ENCODE data around the gene SUSD4.
"Not testable (repeated sequence)": the region's sequence is repeated elsewhere in the genome, so short reads cannot be mapped to it uniquely, and the experiment has no call there.

SUSD4 gene

DNA sequence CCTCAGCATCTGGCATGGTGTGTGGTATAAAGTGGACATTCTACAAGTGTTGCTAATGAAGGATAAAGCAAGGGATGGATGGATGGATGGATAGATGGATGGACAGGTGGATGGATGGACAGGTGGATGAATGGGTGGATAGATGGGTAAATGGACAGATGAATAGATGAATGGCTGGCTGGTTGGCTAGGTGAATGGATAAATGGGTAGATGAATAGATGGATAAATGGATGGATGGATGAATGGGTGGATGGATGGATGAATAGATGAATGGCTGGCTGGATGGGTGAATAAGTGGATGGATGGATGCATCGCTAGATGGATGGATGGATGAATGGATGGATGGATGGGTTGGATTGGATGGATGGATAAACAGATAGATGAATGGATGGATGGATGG, 66.2 kb downstream of the SUSD4 start:
- DNase-seq (ENCODE audit: low spot score): no peak
- TF ChIP-seq, protein P1, sequence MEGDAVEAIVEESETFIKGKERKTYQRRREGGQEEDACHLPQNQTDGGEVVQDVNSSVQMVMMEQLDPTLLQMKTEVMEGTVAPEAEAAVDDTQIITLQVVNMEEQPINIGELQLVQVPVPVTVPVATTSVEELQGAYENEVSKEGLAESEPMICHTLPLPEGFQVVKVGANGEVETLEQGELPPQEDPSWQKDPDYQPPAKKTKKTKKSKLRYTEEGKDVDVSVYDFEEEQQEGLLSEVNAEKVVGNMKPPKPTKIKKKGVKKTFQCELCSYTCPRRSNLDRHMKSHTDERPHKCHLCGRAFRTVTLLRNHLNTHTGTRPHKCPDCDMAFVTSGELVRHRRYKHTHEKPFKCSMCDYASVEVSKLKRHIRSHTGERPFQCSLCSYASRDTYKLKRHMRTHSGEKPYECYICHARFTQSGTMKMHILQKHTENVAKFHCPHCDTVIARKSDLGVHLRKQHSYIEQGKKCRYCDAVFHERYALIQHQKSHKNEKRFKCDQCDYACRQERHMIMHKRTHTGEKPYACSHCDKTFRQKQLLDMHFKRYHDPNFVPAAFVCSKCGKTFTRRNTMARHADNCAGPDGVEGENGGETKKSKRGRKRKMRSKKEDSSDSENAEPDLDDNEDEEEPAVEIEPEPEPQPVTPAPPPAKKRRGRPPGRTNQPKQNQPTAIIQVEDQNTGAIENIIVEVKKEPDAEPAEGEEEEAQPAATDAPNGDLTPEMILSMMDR (IDR thresholded peaks at IDR 0.05; ENCODE audit: extremely low read depth, missing control alignments): no peak

DNA sequence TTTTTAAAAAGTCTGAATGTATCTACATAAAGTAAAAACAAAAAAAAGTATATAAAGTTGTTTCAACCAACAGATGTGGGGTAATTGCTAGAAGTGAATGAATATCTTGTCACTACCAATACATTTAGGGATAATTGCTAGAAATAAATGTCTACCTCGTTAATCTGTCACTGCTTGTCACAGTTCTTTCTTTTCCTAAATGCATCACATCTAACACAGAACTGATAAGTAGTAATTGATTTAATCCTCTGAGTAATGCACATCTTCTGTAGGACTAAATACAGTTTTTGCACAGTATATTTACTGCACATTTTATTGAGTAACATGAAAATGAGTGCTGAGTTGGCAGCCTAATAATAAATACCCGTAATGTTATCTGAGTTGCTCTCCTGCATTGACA, 72.2 kb downstream of the SUSD4 start:
- DNase-seq (ENCODE audit: low spot score): no peak
- TF ChIP-seq, protein P1 (IDR thresholded peaks at IDR 0.05; ENCODE audit: extremely low read depth, missing control alignments): no peak

DNA sequence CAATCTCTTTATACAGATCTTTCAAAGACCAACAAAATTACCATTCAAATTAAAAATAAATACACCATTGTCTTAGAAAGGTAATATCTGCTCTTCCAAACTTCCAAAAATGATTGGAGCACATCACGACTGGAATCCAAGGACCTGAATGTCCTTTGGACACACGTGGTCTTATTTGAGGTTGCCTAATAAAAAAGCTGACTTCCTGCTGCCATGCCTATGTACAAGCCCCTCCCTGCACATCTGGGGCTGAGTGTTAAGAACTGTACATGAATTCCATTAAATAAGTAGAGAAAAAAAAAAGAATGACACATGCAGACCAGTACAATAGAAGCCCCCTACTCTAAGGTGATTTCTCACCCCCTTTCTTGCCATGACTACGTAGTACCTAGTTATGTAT, 73.6 kb downstream of the SUSD4 start:
- TF ChIP-seq, protein P1 (IDR thresholded peaks at IDR 0.05; ENCODE audit: extremely low read depth, missing control alignments): no peak

DNA sequence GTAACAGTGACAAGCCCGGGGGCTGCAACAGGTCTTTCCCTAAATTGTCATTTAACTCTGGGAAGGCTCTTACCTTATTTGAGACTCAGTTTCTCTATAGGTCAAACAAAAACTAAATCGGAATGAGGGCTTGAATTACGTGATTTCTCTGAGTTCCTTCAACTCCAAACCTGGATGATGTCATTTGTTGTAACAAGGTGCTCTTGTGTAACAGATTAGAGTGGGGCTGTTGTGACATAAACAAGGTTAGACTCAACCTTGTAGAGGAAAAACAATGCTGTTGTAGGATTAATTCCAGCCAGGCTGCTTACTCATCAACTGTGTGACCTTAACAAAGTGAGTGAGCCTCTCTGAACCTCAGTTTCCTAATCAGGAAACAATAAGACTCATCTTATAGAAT, 74.4 kb downstream of the SUSD4 start:
- TF ChIP-seq, protein P1 (IDR thresholded peaks at IDR 0.05; ENCODE audit: extremely low read depth, missing control alignments): no peak
- no peak for DNase-seq (ENCODE audit: low spot score)

More for the DNA sequence above, 73.6 kb downstream of the SUSD4 start:
- DNase-seq (ENCODE audit: low spot score): no peak

DNA sequence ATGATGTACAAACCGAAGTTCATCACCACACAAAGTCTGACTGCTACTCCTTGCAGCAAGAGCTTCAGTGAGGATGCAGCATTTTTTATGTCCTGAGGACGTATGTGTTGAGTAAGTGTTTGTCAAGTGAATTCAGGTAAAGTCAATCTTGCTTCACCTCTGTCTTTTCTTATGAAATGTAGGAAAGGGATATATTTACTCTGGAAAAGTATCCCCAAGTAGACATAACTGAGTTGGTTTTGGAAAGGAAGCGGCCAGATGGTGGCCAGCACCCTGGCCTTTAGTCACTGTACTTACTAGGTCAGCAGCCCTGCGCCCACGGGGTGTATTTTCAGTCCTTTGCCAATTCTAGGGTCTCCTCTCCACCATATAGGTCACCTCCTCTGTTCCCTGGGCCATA, 75.2 kb downstream of the SUSD4 start:
- DNase-seq (ENCODE audit: low spot score): no peak
- TF ChIP-seq, protein P1 (IDR thresholded peaks at IDR 0.05; ENCODE audit: extremely low read depth, missing control alignments): no peak

DNA sequence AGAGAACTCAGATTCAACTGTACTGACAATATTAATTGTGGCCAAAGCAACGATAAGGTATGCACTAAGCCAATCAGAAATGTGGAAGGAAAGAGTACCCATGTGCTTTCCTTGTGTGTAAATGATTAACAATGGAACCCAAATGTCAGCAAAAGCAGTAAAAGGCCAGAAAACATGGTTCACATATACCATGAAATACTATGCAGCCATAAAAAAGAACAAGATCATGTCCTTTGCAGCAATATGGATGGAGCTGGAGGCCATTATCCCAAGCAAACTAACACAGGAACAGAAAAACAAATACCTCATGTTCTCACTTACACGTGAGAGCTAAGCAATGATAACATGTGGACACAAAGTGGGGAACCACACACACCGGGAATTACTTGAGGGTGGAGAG, 78.5 kb downstream of the SUSD4 start:
- TF ChIP-seq, protein P1 (IDR thresholded peaks at IDR 0.05; ENCODE audit: extremely low read depth, missing control alignments): no peak
- no peak for DNase-seq (ENCODE audit: low spot score)

DNA sequence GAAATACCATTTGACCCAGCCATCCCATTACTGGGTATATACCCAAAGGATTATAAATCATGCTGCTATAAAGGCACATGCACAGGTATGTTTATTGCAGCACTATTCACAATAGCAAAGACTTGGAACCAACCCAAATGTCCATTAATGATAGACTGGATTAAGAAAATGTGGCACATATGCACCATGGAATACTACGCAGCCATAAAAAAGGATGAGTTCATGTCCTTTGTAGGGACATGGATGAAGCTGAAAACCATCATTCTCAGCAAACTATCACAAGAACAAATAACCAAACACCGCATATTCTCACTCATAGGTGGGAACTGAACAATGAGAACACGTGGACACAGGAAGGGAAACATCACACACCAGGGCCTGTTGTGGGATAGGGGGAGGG, 80.3 kb downstream of the SUSD4 start:
- not testable (repeated sequence) for DNase-seq (ENCODE audit: low spot score)

DNA sequence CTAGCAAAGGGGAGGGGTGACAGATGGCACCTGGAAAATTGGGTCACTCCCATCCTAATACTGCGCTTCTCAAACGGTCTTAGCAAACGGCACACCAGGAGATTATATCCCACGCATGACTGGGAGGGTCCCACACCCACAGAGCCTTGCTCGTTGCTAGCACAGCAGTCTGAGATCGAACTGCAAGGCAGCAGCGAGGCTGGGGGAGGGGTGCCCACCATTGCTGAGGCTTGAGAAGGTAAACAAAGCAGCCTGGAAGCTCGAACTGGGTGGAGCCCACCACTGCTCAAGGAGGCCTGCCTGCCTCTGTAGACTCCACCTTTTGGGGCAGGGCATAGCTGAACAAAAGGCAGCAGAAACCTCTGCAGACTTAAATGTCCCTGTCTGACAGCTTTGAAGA, 85.7 kb downstream of the SUSD4 start:
- not testable (repeated sequence) for DNase-seq (ENCODE audit: low spot score)

DNA sequence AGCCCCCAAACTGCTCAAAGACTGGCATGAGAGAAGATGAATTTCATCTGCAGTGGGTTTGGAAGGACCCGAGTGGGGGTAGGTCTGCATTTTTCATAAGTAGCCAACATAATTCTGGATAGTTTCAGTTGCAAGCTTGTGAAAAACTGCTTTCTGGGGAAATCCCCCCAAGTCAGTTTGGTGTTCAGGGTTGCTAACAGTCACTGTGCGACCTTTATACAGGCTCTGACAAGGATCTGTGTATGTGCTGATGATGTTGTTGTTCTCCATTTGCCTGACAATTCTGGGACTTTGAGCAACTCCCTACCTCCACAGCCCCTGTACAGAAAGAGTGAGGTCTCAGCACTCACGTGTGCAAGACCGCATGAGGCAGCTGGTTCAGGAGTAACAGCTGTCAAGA, 87.9 kb downstream of the SUSD4 start:
- no peak for DNase-seq (ENCODE audit: low spot score)
- TF ChIP-seq, protein P1 (IDR thresholded peaks at IDR 0.05; ENCODE audit: extremely low read depth, missing control alignments): no peak

Measured in GM20000 (cell line).